Esophagus mucosa (tissue), 1 donor: ENCODE measurements around the gene AEBP1. TPM values are rescaled to one million over a fixed set of nuclear protein-coding genes. Genes with fewer than 3 reads are reported as not detected.
A peak's percentile ranks its signal among the peaks of the same experiment; 100 is the strongest.

Experiments
- ATAC-seq: fragments of 200-7000 bp; cut with Tn5 transposase; one replicate; pipeline ENCODE4 v1.9.1; 2020
- total RNA-seq: library from RNA; stranded (reverse); gene quantifications from one replicate; pipeline ENCODE4 v1.2.4, GENCODE V29; 2023
- donor health status: DM: yes; HTN: yes; CAD: no.

Gene AEBP1
- total RNA-seq, 1 donor from 2014 or later: 6.7 TPM

- no peak for ATAC-seq
These were observed 2.3 kb downstream of the AEBP1 start for GRCh38 chr7:44106311-44107065.

- ATAC-seq: no peak
These were observed 3.2 kb downstream of the AEBP1 start for GRCh38 chr7:44107116-44107960.

GRCh38 chr7:44107961-44108767, 4.0 kb downstream of the AEBP1 start:
- no peak for ATAC-seq

GRCh38 chr7:44108768-44109750, 4.9 kb downstream of the AEBP1 start:
- ATAC-seq: no peak

GRCh38 chr7:44109991-44110390, 5.8 kb downstream of the AEBP1 start:
- ATAC-seq: no peak

- peak; percentile 21 for ATAC-seq
These were observed 6.8 kb downstream of the AEBP1 start for GRCh38 chr7:44110719-44111635.

GRCh38 chr7:44111761-44112160, 7.6 kb downstream of the AEBP1 start:
- ATAC-seq: no peak

- ATAC-seq: no peak
These were observed 8.3 kb downstream of the AEBP1 start for GRCh38 chr7:44112231-44112996.

GRCh38 chr7:44112997-44113763, 9.0 kb downstream of the AEBP1 start:
- no peak for ATAC-seq

- no peak for ATAC-seq
These were observed 9.7 kb downstream of the AEBP1 start for GRCh38 chr7:44113764-44114354.

GRCh38 chr7:44114586-44115310, 10.6 kb downstream of the AEBP1 start:
- ATAC-seq: no peak

GRCh38 chr7:44116087-44116788, 12.1 kb downstream of the AEBP1 start:
- no peak for ATAC-seq

- no peak for ATAC-seq
These were observed 12.9 kb downstream of the AEBP1 start for GRCh38 chr7:44116789-44117666.

GRCh38 chr7:44117801-44118429, 13.8 kb downstream of the AEBP1 start:
- no peak for ATAC-seq

- no peak for ATAC-seq
These were observed 15.8 kb downstream of the AEBP1 start for GRCh38 chr7:44119829-44120380.
